ENCODE results near the gene ILDR2.

- TF ChIP-seq CTCF (IDR thresholded peaks at IDR 0.05) (no peak), POLR2A (IDR thresholded peaks at IDR 0.05) (no peak)
These were observed 27.8 kb downstream of the ILDR2 start for GRCh38 chr1:166947398-166948043.

All from adrenal gland (tissue), 5 donors.